ENCODE measurements around the gene PDLIM3. TPM values are rescaled to one million over a fixed set of nuclear protein-coding genes. Genes with fewer than 3 reads are reported as not detected.

PDLIM3 gene
- polyA plus RNA-seq, 1 of the 3 experiments (the other 2 are of a cell fraction) = 0.08 TPM

DNA sequence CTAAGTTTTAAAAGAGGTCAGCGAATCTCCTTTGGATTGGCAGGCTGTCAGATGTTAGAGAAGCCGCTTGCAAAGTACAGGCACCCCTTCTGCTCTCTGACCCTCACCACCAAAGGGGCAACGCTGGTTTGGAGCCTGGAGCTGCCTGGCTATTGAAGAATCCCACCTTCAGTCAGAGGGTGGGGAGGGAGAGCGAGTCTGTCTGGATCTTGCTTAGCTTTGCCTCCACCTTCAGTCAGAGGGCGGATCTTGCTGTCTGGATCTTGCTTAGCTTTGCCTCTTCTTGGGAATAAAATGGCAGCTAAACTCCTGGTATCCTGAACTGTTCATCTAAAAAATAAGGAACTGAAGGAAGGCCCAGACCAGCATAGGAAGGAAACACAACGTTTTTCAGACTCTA, 71.1 kb downstream of the PDLIM3 start:
- Histone ChIP-seq H4K20me1 (ENCODE audit: insufficient read depth) (no peaks in the 10 kb centered on the region), H3K79me2 (ENCODE audit: insufficient read depth) (no peaks in the 10 kb centered on the region), H3K4me2 (no peak overlapping the region), H3K9me2 (no peaks in the 10 kb centered on the region), H3K27me3 (ENCODE audit: insufficient read depth) (no peaks in the 10 kb centered on the region), H2AFZ (ENCODE audit: low read depth) (no peak overlapping the region), H3K36me3 (replicated peaks in 1 of 2; ENCODE audit: control insufficient read depth in 1 of 2, insufficient read depth in 2 of 2, low read length in 1 of 2) (no peaks in the 10 kb centered on the region), H3K4me1 (ENCODE audit: control insufficient read depth in 1 of 2, insufficient read depth in 2 of 2, low read depth in 1 of 2, low read length in 1 of 2) (no peaks in the 10 kb centered on the region; a peak in 1 of 4 replicates), H3K9ac (no peak overlapping the region), H3K27ac (ENCODE audit: low read depth in 2 of 2, low read length in 1 of 2) (no peak overlapping the region), H3K4me3 (ENCODE audit: low read depth in 2 of 2, low read length in 1 of 2) (no peak overlapping the region), H3F3A (replicated peaks; ENCODE audit: insufficient read depth) (peaks cover 10% of the 10 kb centered on the region), H3K9me3 (no peaks in the 10 kb centered on the region)
- DNase-seq = no peak
- TF ChIP-seq FOXJ3 (CRISPR knock-in tag; IDR thresholded peaks at IDR 0.05) = no peak
- no peak for TF ChIP-seq ELF1 (IDR thresholded peaks at IDR 0.05)
- TF ChIP-seq POLR2AphosphoS5 (IDR thresholded peaks at IDR 0.05; ENCODE audit: low read depth, low read length) = no peak
- TF ChIP-seq RCOR1 (IDR thresholded peaks at IDR 0.05; ENCODE audit: low read length) = no peak
- TF ChIP-seq TAF1 (IDR thresholded peaks at IDR 0.05; ENCODE audit: borderline replicate concordance, low read depth, low read length) = no peak
- TF ChIP-seq, protein P1, sequence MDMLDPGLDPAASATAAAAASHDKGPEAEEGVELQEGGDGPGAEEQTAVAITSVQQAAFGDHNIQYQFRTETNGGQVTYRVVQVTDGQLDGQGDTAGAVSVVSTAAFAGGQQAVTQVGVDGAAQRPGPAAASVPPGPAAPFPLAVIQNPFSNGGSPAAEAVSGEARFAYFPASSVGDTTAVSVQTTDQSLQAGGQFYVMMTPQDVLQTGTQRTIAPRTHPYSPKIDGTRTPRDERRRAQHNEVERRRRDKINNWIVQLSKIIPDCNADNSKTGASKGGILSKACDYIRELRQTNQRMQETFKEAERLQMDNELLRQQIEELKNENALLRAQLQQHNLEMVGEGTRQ (IDR thresholded peaks at IDR 0.05; ENCODE audit: borderline replicate concordance, low read depth, low read length) = no peak
- no peak for TF ChIP-seq MXI1 (IDR thresholded peaks at IDR 0.05; ENCODE audit: low read depth, low read length)
- TF ChIP-seq SMC3 (IDR thresholded peaks at IDR 0.05; ENCODE audit: low read depth, low read length) = no peak
- TF ChIP-seq TEAD4 (IDR thresholded peaks at IDR 0.05; ENCODE audit: borderline replicate concordance, insufficient read depth) = no peak
- no peak for TF ChIP-seq NRF1 (IDR thresholded peaks at IDR 0.05; ENCODE audit: low read depth, low read length)
- no peak for TF ChIP-seq CHD2 (IDR thresholded peaks at IDR 0.05; ENCODE audit: low read length, partially characterized antibody)
- no peak for TF ChIP-seq EP300 (IDR thresholded peaks at IDR 0.05; ENCODE audit: borderline replicate concordance in 1 of 2, low read depth in 1 of 2, low read length in 1 of 2)
- no peak for TF ChIP-seq SIN3A (IDR thresholded peaks at IDR 0.05; ENCODE audit: borderline replicate concordance, low read depth, low read length)
- TF ChIP-seq, protein P2, sequence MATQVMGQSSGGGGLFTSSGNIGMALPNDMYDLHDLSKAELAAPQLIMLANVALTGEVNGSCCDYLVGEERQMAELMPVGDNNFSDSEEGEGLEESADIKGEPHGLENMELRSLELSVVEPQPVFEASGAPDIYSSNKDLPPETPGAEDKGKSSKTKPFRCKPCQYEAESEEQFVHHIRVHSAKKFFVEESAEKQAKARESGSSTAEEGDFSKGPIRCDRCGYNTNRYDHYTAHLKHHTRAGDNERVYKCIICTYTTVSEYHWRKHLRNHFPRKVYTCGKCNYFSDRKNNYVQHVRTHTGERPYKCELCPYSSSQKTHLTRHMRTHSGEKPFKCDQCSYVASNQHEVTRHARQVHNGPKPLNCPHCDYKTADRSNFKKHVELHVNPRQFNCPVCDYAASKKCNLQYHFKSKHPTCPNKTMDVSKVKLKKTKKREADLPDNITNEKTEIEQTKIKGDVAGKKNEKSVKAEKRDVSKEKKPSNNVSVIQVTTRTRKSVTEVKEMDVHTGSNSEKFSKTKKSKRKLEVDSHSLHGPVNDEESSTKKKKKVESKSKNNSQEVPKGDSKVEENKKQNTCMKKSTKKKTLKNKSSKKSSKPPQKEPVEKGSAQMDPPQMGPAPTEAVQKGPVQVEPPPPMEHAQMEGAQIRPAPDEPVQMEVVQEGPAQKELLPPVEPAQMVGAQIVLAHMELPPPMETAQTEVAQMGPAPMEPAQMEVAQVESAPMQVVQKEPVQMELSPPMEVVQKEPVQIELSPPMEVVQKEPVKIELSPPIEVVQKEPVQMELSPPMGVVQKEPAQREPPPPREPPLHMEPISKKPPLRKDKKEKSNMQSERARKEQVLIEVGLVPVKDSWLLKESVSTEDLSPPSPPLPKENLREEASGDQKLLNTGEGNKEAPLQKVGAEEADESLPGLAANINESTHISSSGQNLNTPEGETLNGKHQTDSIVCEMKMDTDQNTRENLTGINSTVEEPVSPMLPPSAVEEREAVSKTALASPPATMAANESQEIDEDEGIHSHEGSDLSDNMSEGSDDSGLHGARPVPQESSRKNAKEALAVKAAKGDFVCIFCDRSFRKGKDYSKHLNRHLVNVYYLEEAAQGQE (IDR thresholded peaks at IDR 0.05; ENCODE audit: low read depth, low read length) = no peak
- TF ChIP-seq, protein P3, sequence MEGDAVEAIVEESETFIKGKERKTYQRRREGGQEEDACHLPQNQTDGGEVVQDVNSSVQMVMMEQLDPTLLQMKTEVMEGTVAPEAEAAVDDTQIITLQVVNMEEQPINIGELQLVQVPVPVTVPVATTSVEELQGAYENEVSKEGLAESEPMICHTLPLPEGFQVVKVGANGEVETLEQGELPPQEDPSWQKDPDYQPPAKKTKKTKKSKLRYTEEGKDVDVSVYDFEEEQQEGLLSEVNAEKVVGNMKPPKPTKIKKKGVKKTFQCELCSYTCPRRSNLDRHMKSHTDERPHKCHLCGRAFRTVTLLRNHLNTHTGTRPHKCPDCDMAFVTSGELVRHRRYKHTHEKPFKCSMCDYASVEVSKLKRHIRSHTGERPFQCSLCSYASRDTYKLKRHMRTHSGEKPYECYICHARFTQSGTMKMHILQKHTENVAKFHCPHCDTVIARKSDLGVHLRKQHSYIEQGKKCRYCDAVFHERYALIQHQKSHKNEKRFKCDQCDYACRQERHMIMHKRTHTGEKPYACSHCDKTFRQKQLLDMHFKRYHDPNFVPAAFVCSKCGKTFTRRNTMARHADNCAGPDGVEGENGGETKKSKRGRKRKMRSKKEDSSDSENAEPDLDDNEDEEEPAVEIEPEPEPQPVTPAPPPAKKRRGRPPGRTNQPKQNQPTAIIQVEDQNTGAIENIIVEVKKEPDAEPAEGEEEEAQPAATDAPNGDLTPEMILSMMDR (IDR thresholded peaks at IDR 0.05) = no peak
- TF ChIP-seq RFX5 (IDR thresholded peaks at IDR 0.05; ENCODE audit: low read length) = no peak
- no peak for TF ChIP-seq NFIC (IDR thresholded peaks at IDR 0.05; ENCODE audit: borderline replicate concordance)
- no peak for TF ChIP-seq FOXM1 (IDR thresholded peaks at IDR 0.05; ENCODE audit: low read depth)
- no peak for TF ChIP-seq GABPA (IDR thresholded peaks at IDR 0.05; ENCODE audit: low read depth)
- POLR2A ChIA-PET = no interaction called here
- CTCF ChIA-PET = interaction anchor here (1.1 to 1.2 kb wide), 2 partner anchors 133 to 558 kb away, joined by 5 read pairs; no protein-coding TSS in a partner anchor
- 52% methylated on average over 6 of the region's 6 CpGs for WGBS (ENCODE audit: low lambda C conversion rate)
